K562 (cell line): Measurements from ENCODE around the gene CLEC3B. TPM values are rescaled to one million over a fixed set of nuclear protein-coding genes. Genes with fewer than 3 reads are reported as not detected.

ENCODE experiments used
- C11orf30 ChIP-seq: fragments of 450-650 bp; IDR thresholded peaks from 2 replicates; pipeline ENCODE4 v1.6.1; 2016; ENCODE audit warnings: low read depth, mild to moderate bottlenecking
- CCNT2 ChIP-seq: IDR thresholded peaks from 2 replicates; pipeline ENCODE4 v1.6.1; 2011; ENCODE audit warnings: borderline replicate concordance, low read depth, mild to moderate bottlenecking, moderate library complexity, mixed read lengths, low read length; ENCODE audit not compliant: insufficient read length; ENCODE audit errors: extremely low read depth
- CREM ChIP-seq: IDR thresholded peaks from 2 replicates; pipeline ENCODE4 v1.6.1; 2014; ENCODE audit warnings: antibody characterized with exemption, low read depth
- ILK ChIP-seq: fragments of 450-650 bp; IDR thresholded peaks from 2 replicates; pipeline ENCODE4 v1.6.1; 2016; ENCODE audit warnings: missing genetic modification characterization, low read depth, mild to moderate bottlenecking, missing compliant biosample characterization, moderate library complexity, borderline replicate concordance
- MEIS2 ChIP-seq: fragments of 450-650 bp; IDR thresholded peaks from 2 replicates; pipeline ENCODE4 v1.6.1; 2014; ENCODE audit warnings: mild to moderate bottlenecking; ENCODE audit not compliant: partially characterized antibody
- MTF1 ChIP-seq: fragments of 250-450 bp; sonication (Bioruptor Pico); IDR thresholded peaks from 2 replicates; pipeline ENCODE4 v1.9.0; 2021; ENCODE audit warnings: moderate library complexity, mild to moderate bottlenecking, inconsistent platforms, borderline replicate concordance
- PHB2 ChIP-seq: fragments of 450-650 bp; IDR thresholded peaks from 2 replicates; pipeline ENCODE4 v1.6.1; 2017; ENCODE audit warnings: low read depth
- PHF21A ChIP-seq: fragments of 450-650 bp; IDR thresholded peaks from 2 replicates; pipeline ENCODE4 v1.6.1; 2017; ENCODE audit warnings: low read depth, borderline replicate concordance
- POLR3A ChIP-seq: IDR thresholded peaks from 2 replicates; pipeline ENCODE4 v1.6.1; 2011; ENCODE audit warnings: borderline replicate concordance, mild to moderate bottlenecking, moderate library complexity; ENCODE audit not compliant: insufficient read length, insufficient read depth; ENCODE audit errors: extremely low read depth
- RAD51 ChIP-seq: fragments of 450-650 bp; IDR thresholded peaks from 2 replicates; pipeline ENCODE4 v1.7.1; 2016; ENCODE audit warnings: low read depth, mild to moderate bottlenecking, borderline replicate concordance
- RBBP5 ChIP-seq: fragments of 200-600 bp; sonication (generic); IDR thresholded peaks from 2 replicates; pipeline ENCODE4 v1.6.1; 2012; ENCODE audit warnings: borderline replicate concordance, mild to moderate bottlenecking, low read length, control low read depth, inconsistent platforms; ENCODE audit not compliant: insufficient read depth, poor library complexity, severe bottlenecking
- SNIP1 ChIP-seq: fragments of 450-650 bp; IDR thresholded peaks from 2 replicates; pipeline ENCODE4 v1.7.1; 2017; ENCODE audit warnings: low read depth, mild to moderate bottlenecking
- ZBED1 ChIP-seq: IDR thresholded peaks from 2 replicates; pipeline ENCODE4 v1.6.1; 2014
- ZBTB7A ChIP-seq: IDR thresholded peaks from 2 replicates; pipeline ENCODE4 v1.6.1; 2011; ENCODE audit warnings: low read depth, mild to moderate bottlenecking, low read length, moderate library complexity, borderline replicate concordance; ENCODE audit not compliant: control insufficient read depth
- ZNF699 ChIP-seq: fragments of 250-450 bp; sonication (Bioruptor Pico); IDR thresholded peaks from 2 replicates; pipeline ENCODE4 v1.8.0; 2021; ENCODE audit warnings: mild to moderate bottlenecking, moderate library complexity; ENCODE audit not compliant: insufficient replicate concordance
- polyA plus RNA-seq, 8 experiments: library from polyadenylated mRNA; depleted of rRNA in 4 of 8; stranded (reverse) in 5 of 8; unstranded in 3 of 8; fragments of >200 nt; fragmentation: Nextera tagmentation in 2 of 8; fragmentation: Illumina TruSeq in 1 of 8; extraction: Ambion mirVana in 2 of 8; extraction: Trizol in 1 of 8; gene quantifications; 2 replicates each; pipeline versions ENCODE4 v1.2.1 to v1.2.3, GENCODE V29; 2011 to 2014; ENCODE audit warnings: inconsistent platforms in 1 of 8, missing spikeins in 1 of 8
- total RNA-seq, 7 experiments: library from RNA; depleted of rRNA in 6 of 7; stranded (reverse); fragments of >200 nt in 6 of 7; fragmentation: Illumina TruSeq in 2 of 7; extraction: Trizol in 2 of 7; gene quantifications; 2 replicates each; pipeline versions ENCODE4 v1.2.1 to v1.2.3, GENCODE V29; 2011 to 2021; ENCODE audit warnings: low replicate concordance in 1 of 7
- TF ChIP-seq, protein P1 (sequence below): sonication (generic); formaldehyde crosslinking; IDR thresholded peaks from 2 replicates; pipeline ENCODE4 v1.8.1; 2023; ENCODE audit warnings: mild to moderate bottlenecking, missing genetic modification reagents, moderate library complexity
- TF ChIP-seq, protein P2 (sequence below): fragments of 450-650 bp; IDR thresholded peaks from 2 replicates; pipeline ENCODE4 v1.7.0; 2016; ENCODE audit warnings: borderline replicate concordance
- TF ChIP-seq, protein P3 (sequence below): fragments of 250-450 bp; sonication (Bioruptor Pico); IDR thresholded peaks from 2 replicates; pipeline ENCODE4 v1.8.0; 2021; ENCODE audit warnings: moderate library complexity, mild to moderate bottlenecking, inconsistent platforms
- TF ChIP-seq, protein P4 (sequence below): sonication (generic); formaldehyde crosslinking; IDR thresholded peaks from 2 replicates; pipeline ENCODE4 v1.8.1; 2023; ENCODE audit warnings: mild to moderate bottlenecking, missing genetic modification reagents

The CLEC3B gene
- total and polyA plus RNA-seq, 9 of the 15 experiments (the other 6 are each of a cell fraction or from before 2014, with no cell fraction given), result not detected

DNA sequence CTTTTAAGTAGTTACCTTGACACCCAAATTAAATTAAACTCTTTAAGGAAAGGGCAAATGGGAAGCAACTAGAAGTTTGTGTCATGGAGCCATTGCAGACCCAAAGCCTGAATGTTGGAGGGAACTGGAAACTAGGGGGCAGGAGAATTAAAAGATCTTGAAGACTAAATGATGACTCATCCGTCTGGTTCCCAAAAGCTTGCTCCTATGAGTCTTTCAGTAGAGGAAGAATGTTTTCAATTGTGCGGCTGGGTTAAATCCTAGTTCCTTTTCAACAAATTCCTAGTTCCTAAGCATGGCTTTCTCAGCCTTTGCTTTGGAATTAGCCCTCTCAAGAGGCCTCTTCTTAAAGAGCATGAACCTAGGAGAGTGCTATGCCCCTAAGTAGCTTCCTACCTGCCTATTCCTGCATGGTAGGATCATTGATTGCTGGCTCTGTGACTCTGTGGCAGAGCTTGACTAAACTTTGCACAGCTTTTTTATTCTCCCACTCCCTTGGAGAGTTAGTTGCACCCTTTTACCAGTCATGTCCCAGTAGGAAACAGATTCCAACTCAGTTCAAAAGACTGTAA lies 17.7 kb downstream of the CLEC3B start (continued):
- no peak for TF ChIP-seq ZNF699 (CRISPR knock-in tag)
- no peak for TF ChIP-seq ZBTB7A
- TF ChIP-seq, protein P1, sequence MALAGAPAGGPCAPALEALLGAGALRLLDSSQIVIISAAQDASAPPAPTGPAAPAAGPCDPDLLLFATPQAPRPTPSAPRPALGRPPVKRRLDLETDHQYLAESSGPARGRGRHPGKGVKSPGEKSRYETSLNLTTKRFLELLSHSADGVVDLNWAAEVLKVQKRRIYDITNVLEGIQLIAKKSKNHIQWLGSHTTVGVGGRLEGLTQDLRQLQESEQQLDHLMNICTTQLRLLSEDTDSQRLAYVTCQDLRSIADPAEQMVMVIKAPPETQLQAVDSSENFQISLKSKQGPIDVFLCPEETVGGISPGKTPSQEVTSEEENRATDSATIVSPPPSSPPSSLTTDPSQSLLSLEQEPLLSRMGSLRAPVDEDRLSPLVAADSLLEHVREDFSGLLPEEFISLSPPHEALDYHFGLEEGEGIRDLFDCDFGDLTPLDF, result no peak
- TF ChIP-seq, protein P2, sequence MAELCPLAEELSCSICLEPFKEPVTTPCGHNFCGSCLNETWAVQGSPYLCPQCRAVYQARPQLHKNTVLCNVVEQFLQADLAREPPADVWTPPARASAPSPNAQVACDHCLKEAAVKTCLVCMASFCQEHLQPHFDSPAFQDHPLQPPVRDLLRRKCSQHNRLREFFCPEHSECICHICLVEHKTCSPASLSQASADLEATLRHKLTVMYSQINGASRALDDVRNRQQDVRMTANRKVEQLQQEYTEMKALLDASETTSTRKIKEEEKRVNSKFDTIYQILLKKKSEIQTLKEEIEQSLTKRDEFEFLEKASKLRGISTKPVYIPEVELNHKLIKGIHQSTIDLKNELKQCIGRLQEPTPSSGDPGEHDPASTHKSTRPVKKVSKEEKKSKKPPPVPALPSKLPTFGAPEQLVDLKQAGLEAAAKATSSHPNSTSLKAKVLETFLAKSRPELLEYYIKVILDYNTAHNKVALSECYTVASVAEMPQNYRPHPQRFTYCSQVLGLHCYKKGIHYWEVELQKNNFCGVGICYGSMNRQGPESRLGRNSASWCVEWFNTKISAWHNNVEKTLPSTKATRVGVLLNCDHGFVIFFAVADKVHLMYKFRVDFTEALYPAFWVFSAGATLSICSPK, result no peak
- TF ChIP-seq ZBED1, result no peak
- TF ChIP-seq MTF1 (CRISPR knock-in tag), result no peak
- TF ChIP-seq, protein P3, sequence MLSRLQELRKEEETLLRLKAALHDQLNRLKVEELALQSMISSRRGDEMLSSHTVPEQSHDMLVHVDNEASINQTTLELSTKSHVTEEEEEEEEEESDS (CRISPR knock-in tag), result no peak
- TF ChIP-seq RAD51, result no peak
- no peak for TF ChIP-seq POLR3A
- peak; percentile 94 for TF ChIP-seq C11orf30
- TF ChIP-seq CREM, result no peak
- TF ChIP-seq ILK (tag), result no peak
- TF ChIP-seq PHB2, result no peak
- TF ChIP-seq, protein P4, sequence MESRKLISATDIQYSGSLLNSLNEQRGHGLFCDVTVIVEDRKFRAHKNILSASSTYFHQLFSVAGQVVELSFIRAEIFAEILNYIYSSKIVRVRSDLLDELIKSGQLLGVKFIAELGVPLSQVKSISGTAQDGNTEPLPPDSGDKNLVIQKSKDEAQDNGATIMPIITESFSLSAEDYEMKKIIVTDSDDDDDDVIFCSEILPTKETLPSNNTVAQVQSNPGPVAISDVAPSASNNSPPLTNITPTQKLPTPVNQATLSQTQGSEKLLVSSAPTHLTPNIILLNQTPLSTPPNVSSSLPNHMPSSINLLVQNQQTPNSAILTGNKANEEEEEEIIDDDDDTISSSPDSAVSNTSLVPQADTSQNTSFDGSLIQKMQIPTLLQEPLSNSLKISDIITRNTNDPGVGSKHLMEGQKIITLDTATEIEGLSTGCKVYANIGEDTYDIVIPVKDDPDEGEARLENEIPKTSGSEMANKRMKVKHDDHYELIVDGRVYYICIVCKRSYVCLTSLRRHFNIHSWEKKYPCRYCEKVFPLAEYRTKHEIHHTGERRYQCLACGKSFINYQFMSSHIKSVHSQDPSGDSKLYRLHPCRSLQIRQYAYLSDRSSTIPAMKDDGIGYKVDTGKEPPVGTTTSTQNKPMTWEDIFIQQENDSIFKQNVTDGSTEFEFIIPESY (CRISPR knock-in tag), result no peak
- no peak for TF ChIP-seq PHF21A
- TF ChIP-seq RBBP5, result no peak
- TF ChIP-seq CCNT2, result no peak
- no peak for TF ChIP-seq MEIS2
- no peak for TF ChIP-seq SNIP1
- TF ChIP-seq, all 486 proteins: peak for 54
